Stimulated activated CD8-positive, alpha-beta memory T cell treated with anti-CD3 and anti-CD28 coated beads, Interleukin-7, amount 100 ng/mL, for 24 hours (primary cell): ENCODE results near the gene TRIM24.

ENCODE experiments used
- DNase-seq: peaks from one replicate; pipeline ENCODE4 v3.0.0-alpha.2; 2020; ENCODE audit warnings: low read depth

Gene TRIM24

DNA sequence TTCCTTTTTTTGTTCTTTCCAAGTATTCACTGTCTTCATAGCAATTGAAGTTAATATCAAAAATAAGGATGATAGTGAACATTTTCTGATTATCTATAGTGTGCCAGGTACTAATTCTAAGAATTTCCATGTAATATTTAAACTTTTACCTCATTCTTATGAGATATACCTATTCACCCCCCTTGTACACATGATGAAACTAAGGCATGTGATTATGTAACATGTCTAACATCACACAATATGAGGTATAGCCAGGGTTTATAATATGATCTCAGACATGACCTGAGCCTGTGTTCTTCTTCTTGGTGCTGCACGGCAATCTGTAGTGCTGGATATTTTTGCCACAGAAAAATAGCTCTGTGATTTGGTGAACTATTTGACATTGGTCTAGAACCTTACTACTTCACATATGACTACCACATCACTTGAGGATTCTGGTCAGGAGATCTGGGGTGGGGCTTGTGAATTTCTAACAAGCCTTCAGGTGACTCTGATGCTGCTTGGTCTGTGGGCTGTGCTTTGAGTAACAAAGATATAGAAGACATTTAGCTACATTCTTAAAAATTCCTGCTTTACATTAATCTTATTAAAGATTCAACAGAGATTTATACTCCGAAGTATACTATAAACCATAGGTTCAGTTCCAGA, 79.1 kb downstream of the TRIM24 start:
- no peak for DNase-seq

- DNase-seq: no peak
Measured at GRCh38 chr7:138542183-138542582, 82.1 kb downstream of the TRIM24 start.

GRCh38 chr7:138543739-138544138, 83.7 kb downstream of the TRIM24 start:
- DNase-seq: no peak

GRCh38 chr7:138545123-138545522, 85.1 kb downstream of the TRIM24 start:
- DNase-seq: no peak

- no peak for DNase-seq
Measured at GRCh38 chr7:138546064-138546619, 86.1 kb downstream of the TRIM24 start.

DNA sequence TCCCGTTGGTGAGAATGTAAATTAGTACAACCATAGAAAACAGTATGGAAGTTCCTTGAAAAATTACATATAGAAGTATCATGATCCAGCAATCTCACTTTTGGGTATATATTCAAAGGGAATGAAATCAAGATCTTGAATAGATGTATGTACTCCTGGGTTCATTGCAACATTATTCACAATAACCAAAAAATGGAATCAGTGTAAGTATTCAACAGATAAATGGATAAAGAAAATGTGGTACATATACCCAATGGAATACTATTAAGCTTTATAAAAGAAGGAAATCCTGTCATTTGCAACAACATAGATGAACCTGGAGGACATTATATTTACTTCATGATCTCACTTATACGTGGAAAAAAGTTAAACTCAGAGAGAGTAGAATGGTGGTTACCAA, 86.8 kb downstream of the TRIM24 start:
- DNase-seq: no peak

- DNase-seq: no peak
Measured at GRCh38 chr7:138549082-138549481, 89.0 kb downstream of the TRIM24 start.

DNA sequence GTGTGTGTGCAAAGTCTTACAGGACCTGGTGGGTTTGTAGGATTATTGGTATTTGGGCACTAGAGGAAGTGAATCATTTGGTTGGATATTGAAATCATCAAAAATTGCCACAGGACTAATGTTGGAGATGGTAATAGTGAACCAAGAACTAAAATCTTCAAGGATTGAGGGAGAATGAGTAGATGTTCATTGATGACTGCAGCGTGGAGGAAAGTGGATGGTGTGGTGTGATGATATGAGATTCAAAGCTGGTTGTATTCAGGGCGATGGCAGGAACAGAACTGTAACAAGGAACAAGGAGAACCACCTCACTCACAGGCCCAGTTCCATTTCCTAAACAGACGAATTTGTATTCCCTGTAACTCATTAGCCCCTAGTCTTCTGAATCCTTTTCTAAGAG, 90.3 kb downstream of the TRIM24 start:
- DNase-seq: no peak

DNA sequence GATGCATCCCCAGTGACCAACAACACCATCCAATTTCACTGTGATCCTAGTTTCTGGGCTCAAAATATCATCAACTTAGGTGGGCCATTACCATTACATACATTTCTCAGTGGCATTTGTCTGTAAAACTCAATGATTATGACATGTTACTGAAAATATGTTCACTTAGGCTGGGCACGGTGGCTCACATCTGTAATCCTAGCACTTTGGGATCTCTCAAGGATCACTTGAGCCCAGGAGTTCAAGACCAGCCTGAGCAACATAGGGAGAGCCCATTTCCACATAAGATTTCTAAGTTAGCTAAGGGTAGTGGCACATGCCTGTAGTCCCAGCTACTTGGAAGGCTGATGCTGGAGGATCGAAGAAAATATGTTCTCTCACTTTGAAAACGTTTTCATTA, 91.0 kb downstream of the TRIM24 start:
- no peak for DNase-seq

GRCh38 chr7:138553805-138554204, 93.7 kb downstream of the TRIM24 start:
- DNase-seq: no peak

- DNase-seq: no peak
Measured at GRCh38 chr7:138554674-138555073, 94.6 kb downstream of the TRIM24 start.

GRCh38 chr7:138555684-138556083, 95.6 kb downstream of the TRIM24 start:
- DNase-seq: no peak

GRCh38 chr7:138556771-138557484, 96.9 kb downstream of the TRIM24 start:
- DNase-seq: no peak

DNA sequence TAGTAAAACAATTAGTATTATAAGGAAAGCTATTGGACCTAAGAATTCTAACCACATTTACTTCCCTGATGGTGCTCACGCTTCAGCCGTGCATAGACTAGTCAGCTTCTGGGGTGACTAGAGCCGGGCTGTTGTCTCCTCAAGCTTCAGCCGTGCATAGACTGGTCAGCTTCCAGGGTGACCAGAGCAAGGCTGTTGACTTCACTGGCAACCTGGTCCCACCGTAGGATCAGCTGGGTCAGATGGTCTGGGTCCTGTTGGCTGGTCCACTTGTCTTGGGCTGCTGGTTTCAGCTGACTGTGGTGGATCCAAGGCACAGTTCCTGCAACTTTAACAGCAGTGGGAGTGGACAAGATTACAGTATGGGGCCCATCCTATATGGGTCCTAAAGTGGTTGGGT, 99.4 kb downstream of the TRIM24 start:
- DNase-seq: no peak

GRCh38 chr7:138563808-138564207, 103.7 kb downstream of the TRIM24 start:
- DNase-seq: no peak

DNA sequence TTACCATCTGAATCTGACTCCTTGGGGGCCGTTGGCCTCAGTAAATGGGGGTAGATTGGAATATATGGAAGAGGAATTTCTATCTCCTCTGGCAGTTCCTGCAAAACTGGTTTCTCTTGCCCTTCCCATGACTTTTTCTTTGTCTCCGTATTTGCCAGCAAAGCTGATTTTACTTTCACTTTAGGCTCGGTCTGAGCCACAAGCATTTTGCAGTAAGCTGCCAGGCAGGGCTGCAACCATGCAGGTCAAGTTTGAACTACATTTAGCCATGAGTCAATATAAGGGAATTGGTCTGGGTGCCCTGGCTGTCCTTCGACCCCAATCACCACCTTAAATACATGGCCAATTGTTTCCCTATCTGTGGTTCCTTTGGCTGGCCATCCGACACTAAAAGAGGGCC, 104.3 kb downstream of the TRIM24 start:
- no peak for DNase-seq

DNA sequence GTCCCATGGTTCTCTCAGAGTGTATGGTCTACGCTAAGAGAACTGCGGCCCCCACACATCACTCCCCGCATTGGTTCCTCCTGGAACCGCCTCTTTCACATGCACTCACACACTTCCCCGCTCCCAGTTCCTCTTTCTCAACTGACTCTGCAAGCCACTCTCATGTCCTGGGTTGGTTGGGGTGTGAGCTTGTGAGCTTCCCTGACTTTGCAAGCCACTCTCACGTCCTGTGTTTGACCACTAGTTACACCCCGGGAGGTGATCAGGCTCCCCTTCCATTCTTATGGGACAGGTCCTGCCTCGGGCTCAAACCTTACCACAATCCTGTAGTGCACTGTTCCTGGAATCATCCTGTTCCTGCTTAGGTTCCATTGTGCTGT, 105.0 kb downstream of the TRIM24 start:
- DNase-seq: no peak

DNA sequence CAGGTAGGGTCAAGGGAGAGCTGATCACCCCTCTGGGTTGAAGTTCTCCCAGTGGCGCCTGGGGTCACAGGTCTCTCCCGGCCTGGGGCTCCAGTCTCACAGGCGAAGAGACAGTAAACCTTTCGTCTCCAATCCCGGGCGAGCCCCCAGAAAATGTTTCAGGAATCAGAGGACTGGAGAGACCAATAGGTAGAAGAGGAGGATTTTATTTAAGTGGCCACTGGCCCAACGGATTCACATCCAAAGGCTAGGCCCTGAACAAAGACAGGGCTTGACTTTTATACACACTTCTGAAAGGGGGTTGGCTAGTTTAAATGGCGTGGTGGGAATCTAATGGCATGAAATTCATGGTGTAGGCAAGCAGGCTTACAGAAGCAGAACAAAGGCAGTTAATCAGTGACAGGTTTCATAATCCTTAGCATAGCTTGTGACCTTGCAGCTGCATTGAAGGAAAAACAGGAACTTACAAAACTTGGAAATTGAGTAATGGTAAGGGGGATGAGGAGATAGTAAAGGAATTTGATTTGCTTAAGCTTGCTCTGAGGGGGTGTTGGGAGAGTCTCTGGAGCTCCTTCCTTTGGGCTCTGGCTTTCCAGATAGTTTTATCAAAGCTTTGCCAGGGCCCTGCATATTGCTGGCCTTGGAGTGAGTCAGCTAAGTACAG, 105.5 kb downstream of the TRIM24 start:
- no peak for DNase-seq

DNA sequence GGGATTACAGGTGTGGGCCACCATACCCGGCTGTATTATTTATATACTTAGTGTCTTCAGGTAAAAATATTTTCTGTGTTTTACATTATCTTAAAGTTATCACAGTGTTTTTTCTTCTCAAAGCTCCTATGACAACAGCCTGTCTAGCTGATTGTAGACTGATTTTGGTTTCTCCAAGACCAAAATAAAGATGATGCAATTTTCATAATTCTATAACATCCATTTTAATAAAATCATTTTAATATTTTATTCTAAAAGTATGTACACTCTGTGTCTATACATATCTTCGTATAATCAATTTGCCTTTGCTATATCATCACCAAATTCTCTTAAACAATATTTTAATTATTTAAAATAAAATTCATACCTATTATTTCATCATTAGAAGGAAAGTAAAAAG, 108.6 kb downstream of the TRIM24 start:
- DNase-seq: no peak

DNA sequence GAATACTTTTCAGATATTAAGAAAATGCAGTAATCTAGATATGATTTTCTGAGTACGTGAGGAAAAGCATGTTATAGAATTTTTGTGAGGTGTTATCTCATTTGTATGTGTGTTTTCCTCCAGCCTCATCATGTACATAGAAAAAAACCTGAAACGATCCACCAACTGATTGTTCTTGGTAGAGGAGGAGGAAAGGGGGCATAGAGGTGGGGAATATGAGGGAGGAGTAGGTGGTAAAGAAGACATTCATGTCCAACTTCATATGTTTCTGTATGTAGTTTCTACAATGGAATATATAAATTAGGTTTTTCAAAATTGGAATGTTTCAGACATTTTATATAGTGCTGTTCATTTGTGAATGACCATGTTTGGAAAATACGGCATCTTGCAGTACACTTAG, 109.4 kb downstream of the TRIM24 start:
- no peak for DNase-seq

- no peak for DNase-seq
Measured at GRCh38 chr7:138570715-138571114, 110.7 kb downstream of the TRIM24 start.

- DNase-seq: no peak
Measured at GRCh38 chr7:138573741-138574140, 113.7 kb downstream of the TRIM24 start.

- no peak for DNase-seq
Measured at GRCh38 chr7:138575897-138576428, 115.9 kb downstream of the TRIM24 start.
